Gastrocnemius medialis (tissue), 4 donors: ENCODE results near the gene CACNA2D3. TPM values are rescaled to one million over a fixed set of nuclear protein-coding genes. Genes with fewer than 3 reads are reported as not detected.

Experiments
- ATAC-seq, 2 donors: fragments of 150-250 bp; one replicate each; pipeline ENCODE4 v1.9.1; 2016
- DNase-seq, 2 donors: peaks; one replicate each; pipeline ENCODE4 v3.0.0-alpha.2; 2019
- H3K27ac ChIP-seq, 4 donors: fragments of 200-600 bp; sonication (generic); 1 replicate in 1 of 4; 2 replicates in 3 of 4; pipeline ENCODE4 v1.5.1; 2016 to 2018; ENCODE audit warnings: mild to moderate bottlenecking in 2 of 4, moderate library complexity in 1 of 4
- H3K27me3 ChIP-seq, 3 donors: fragments of 200-600 bp; sonication (generic) in 2 of 3; 1 replicate in 1 of 3; 2 replicates in 2 of 3; pipeline versions ENCODE4 v1.5.1 to v1.6.0; 2016 to 2019; ENCODE audit warnings: mild to moderate bottlenecking in 1 of 3, moderate library complexity in 1 of 3
- H3K36me3 ChIP-seq, 2 donors: fragments of 200-600 bp; sonication (generic) in 1 of 2; one replicate each; pipeline ENCODE4 v1.5.1; 2017 to 2018
- H3K4me1 ChIP-seq, 2 donors: fragments of 200-600 bp; sonication (generic) in 1 of 2; one replicate each; pipeline ENCODE4 v1.5.1; 2016 to 2017; ENCODE audit warnings: mild to moderate bottlenecking in 2 of 2
- H3K4me3 ChIP-seq, 4 donors: fragments of 200-600 bp; sonication (generic) in 3 of 4; 1 replicate in 1 of 4; 2 replicates in 3 of 4; pipeline ENCODE4 v1.5.1; 2016 to 2019; ENCODE audit warnings: mild to moderate bottlenecking in 2 of 4
- H3K9me3 ChIP-seq, 3 donors: fragments of 200-600 bp; sonication (generic) in 2 of 3; 1 replicate in 1 of 3; 2 replicates in 2 of 3; pipeline ENCODE4 v1.5.1; 2016 to 2019
- POLR2A ChIP-seq, 2 donors: fragments of 450-650 bp; IDR thresholded peaks; one replicate each; pipeline ENCODE4 v1.6.1; 2017; ENCODE audit warnings: antibody characterized with exemption in 2 of 2, mild to moderate bottlenecking in 2 of 2, moderate library complexity in 2 of 2
- in situ Hi-C, 4 donors: fragments of 200-750 bp; cut with MboI; loops; one replicate each; pipeline versions ENCODE4 v1.15.0 to v1.8.0; 2017; ENCODE audit warnings: low sequenced_read_pairs in 4 of 4
- intact Hi-C: fragments of 100-400 bp; cut with DNase I; formaldehyde crosslinking; loops from one replicate; pipeline ENCODE4 v1.15.1; 2023; ENCODE audit warnings: low total_unique reads
- total RNA-seq, 4 donors: library from RNA; depleted of rRNA; stranded (reverse); fragments of >200 nt; gene quantifications; one replicate each; pipeline versions ENCODE4 v1.1.0 to v1.2.3, GENCODE V29; 2016
- TF ChIP-seq, protein P1 (sequence below), 5 experiments: fragments of 450-650 bp in 3 of 5; fragments of 200-600 bp in 2 of 5; sonication (generic) in 2 of 5; IDR thresholded peaks in 4 of 5; conservative IDR thresholded peaks in 1 of 5; 1 replicate in 4 of 5; 2 replicates in 1 of 5; pipeline ENCODE4 v1.5.1; 2016 to 2019; ENCODE audit warnings: antibody characterized with exemption in 5 of 5, mild to moderate bottlenecking in 3 of 5, moderate library complexity in 3 of 5

Gene CACNA2D3
- total RNA-seq, 4 donors from 2014 or later = 4.7 to 14.4 (median 7.1) TPM

DNA sequence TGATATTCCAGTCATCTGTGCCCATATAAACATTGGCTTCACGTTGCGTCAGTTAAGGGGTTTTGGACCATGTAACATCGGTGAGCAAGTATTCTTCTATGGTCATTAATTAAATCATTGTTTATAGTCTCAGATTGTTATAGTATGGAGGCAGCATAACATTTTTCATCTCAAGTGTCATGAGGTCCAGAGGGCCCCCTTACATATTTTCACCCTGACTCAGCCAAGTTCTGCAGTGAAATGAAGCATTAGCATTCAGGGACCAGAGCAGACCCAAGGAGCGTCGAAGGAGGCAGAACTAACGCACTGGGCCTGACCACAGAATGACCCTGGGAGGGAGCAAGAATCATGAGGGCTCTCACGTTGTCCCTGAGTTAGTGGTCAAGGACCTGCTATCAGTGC lies 634.0 kb downstream of the CACNA2D3 start:
- in situ Hi-C loops = no loop called here

DNA sequence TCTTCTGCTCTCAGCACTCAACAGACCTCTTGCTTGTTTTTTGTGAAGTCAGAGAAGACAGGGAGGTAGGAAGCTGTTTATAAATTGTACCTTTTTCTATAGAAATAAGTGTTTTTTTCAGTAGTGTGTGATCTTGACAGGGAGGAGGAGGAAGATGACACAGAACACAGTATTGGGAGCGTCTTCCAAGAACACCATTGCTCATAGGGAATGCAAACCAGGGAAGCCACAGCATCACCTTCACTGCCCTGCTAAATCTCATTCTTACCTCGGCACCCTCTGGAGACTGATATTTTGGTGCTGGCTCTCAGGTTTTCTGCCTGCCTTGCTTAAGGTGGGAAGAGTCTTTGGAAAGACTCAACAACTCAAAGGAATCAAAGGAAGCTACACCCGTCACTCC lies 636.1 kb downstream of the CACNA2D3 start:
- Histone ChIP-seq H3K27ac (no peak overlapping the region), H3K36me3 (no peaks in the 10 kb centered on the region), H3K4me3 (no peak overlapping the region), H3K9me3 (no peaks in the 10 kb centered on the region), H3K4me1 (no peaks in the 10 kb centered on the region), H3K27me3 (no peaks in the 10 kb centered on the region)
- DNase-seq (no peak), ATAC-seq (no peak)
- intact Hi-C loops = no loop called here
- in situ Hi-C loops = no loop called here
- TF ChIP-seq, protein P1, sequence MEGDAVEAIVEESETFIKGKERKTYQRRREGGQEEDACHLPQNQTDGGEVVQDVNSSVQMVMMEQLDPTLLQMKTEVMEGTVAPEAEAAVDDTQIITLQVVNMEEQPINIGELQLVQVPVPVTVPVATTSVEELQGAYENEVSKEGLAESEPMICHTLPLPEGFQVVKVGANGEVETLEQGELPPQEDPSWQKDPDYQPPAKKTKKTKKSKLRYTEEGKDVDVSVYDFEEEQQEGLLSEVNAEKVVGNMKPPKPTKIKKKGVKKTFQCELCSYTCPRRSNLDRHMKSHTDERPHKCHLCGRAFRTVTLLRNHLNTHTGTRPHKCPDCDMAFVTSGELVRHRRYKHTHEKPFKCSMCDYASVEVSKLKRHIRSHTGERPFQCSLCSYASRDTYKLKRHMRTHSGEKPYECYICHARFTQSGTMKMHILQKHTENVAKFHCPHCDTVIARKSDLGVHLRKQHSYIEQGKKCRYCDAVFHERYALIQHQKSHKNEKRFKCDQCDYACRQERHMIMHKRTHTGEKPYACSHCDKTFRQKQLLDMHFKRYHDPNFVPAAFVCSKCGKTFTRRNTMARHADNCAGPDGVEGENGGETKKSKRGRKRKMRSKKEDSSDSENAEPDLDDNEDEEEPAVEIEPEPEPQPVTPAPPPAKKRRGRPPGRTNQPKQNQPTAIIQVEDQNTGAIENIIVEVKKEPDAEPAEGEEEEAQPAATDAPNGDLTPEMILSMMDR (IDR thresholded peaks at IDR 0.05 in 4 of 5, conservative IDR thresholded peaks at IDR 0.05 in 1 of 5) = no peak
- TF ChIP-seq POLR2A (IDR thresholded peaks at IDR 0.05) = no peak

More for the DNA sequence above, 634.0 kb downstream of the CACNA2D3 start:
- Histone ChIP-seq H3K9me3 (no peaks in the 10 kb centered on the region), H3K27ac (no peak overlapping the region), H3K4me3 (no peak overlapping the region), H3K4me1 (no peaks in the 10 kb centered on the region), H3K27me3 (no peaks in the 10 kb centered on the region), H3K36me3 (no peaks in the 10 kb centered on the region)
- TF ChIP-seq POLR2A (IDR thresholded peaks at IDR 0.05) = no peak
- TF ChIP-seq, protein P1 (IDR thresholded peaks at IDR 0.05 in 4 of 5, conservative IDR thresholded peaks at IDR 0.05 in 1 of 5) = no peak
- ATAC-seq (no peak), DNase-seq (no peak)
- intact Hi-C loops = no loop called here

DNA sequence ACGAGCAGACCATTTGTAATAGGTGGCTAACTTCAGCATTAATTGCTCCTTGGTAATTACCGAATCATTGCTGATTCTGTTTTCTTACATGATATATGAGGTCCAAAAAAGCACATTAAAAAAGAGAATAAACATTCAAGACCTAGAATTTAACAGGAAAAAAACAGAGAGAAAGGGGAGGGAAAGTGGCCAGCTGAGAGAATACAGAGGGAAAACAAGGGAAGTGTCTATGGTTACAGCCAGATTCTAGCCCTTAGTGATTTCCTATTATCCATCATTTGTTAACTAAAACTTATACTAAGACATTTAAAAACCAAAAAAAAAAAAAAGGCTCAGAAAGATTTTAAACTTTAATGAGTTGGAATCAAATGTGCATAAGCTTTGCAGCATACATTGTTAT lies 636.8 kb downstream of the CACNA2D3 start:
- DNase-seq (no peak), ATAC-seq (no peak)
- Histone ChIP-seq H3K27me3 (no peaks in the 10 kb centered on the region), H3K9me3 (no peaks in the 10 kb centered on the region), H3K36me3 (no peaks in the 10 kb centered on the region), H3K27ac (no peak overlapping the region), H3K4me3 (no peak overlapping the region), H3K4me1 (no peaks in the 10 kb centered on the region)
- TF ChIP-seq POLR2A (IDR thresholded peaks at IDR 0.05) = no peak
- TF ChIP-seq, protein P1 (IDR thresholded peaks at IDR 0.05 in 4 of 5, conservative IDR thresholded peaks at IDR 0.05 in 1 of 5) = no peak
- in situ Hi-C loops (no loop called here), intact Hi-C loops (no loop called here)

DNA sequence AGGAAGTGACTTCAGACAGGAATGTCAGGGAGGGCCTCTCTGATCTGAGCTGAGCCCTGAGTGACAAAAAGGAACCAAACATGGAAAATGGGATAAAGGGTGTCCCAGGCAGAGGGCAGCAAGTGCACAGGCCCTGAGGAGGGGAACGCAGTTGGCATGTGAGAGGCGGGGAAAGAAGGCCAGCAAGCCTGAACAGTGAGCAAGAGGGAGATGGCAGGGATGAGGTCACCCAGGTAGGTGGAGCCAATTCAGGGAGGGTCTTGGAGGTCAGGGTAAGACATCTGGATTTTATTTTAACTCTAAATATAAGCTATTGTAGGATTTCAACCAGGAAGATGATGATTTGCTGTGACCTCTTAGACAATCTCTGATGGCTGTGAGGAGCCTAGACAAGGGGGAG lies 637.8 kb downstream of the CACNA2D3 start:
- DNase-seq = no peak
- ATAC-seq = no peak
- Histone ChIP-seq H3K9me3 (no peaks in the 10 kb centered on the region), H3K36me3 (no peaks in the 10 kb centered on the region), H3K4me3 (no peak overlapping the region), H3K27ac (no peak overlapping the region), H3K27me3 (no peaks in the 10 kb centered on the region), H3K4me1 (no peaks in the 10 kb centered on the region)
- no peak for TF ChIP-seq POLR2A (IDR thresholded peaks at IDR 0.05)
- TF ChIP-seq, protein P1 (IDR thresholded peaks at IDR 0.05 in 4 of 5, conservative IDR thresholded peaks at IDR 0.05 in 1 of 5) = no peak
- intact Hi-C loops = no loop called here
- in situ Hi-C loops = no loop called here

DNA sequence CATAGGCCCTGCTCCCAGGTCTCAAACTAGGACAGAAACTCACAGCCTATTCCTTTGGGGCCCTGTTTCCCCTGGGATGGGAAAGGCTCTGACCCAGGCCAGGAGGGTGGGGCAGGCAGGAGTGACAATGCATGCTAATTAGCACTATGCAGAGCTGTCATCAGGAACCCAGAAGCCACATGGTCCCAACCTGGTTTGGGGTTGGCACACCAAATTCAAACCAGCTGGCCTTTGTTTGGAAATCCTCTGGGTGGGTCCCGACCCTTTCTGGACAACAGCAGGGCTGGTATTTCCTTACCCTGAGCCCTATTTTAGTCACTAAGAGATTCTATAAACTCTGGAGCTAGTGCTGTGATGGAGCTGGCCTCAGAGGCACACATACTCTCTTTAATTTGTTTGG lies 639.3 kb downstream of the CACNA2D3 start:
- ATAC-seq (no peak), DNase-seq (no peak)
- TF ChIP-seq, protein P1 (IDR thresholded peaks at IDR 0.05 in 4 of 5, conservative IDR thresholded peaks at IDR 0.05 in 1 of 5) = no peak
- intact Hi-C loops = no loop called here
- H3K27ac ChIP-seq = no peak overlapping the region
- in situ Hi-C loops = no loop called here
- no peaks in the 10 kb centered on the region for H3K36me3 ChIP-seq
- H3K9me3 ChIP-seq = no peaks in the 10 kb centered on the region
- H3K27me3 ChIP-seq = no peaks in the 10 kb centered on the region
- no peak overlapping the region for H3K4me3 ChIP-seq
- H3K4me1 ChIP-seq = no peaks in the 10 kb centered on the region
